B cell (primary cell): Measurements from ENCODE around the gene DEFB128.
"Not testable (repeated sequence)": the region's sequence is repeated elsewhere in the genome, so short reads cannot be mapped to it uniquely, and the experiment has no call there.

Experiments used
- EZH2 ChIP-seq: IDR thresholded peaks from 2 replicates; pipeline ENCODE4 v1.6.1; 2012; ENCODE audit warnings: borderline replicate concordance, low read depth, mild to moderate bottlenecking, moderate library complexity, low read length; ENCODE audit not compliant: insufficient read depth, poor library complexity, severe bottlenecking
- TF ChIP-seq, protein P1 (sequence below): fragments of 200-600 bp; IDR thresholded peaks from one replicate; pipeline ENCODE4 v1.8.0; 2022; ENCODE audit warnings: antibody characterized with exemption, mild to moderate bottlenecking

DNA sequence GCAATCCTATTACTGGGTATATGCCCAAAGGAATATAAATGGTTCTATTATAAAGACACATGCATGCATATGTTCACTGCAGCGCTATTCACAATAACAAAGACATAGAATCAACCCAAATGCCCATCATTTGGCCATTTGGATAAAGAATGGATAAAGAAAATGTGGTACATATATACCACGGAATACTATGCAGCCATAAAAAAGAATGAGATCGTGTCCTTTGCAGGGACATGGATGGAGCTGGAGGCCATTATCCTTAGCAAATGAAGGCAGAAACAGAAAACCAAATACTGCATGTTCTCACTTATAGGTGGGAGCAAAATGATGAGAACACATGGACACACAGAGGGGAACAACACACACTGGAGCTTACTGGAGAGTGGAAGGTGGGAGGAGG, 36.4 kb upstream of the DEFB128 start:
- TF ChIP-seq, protein P1, sequence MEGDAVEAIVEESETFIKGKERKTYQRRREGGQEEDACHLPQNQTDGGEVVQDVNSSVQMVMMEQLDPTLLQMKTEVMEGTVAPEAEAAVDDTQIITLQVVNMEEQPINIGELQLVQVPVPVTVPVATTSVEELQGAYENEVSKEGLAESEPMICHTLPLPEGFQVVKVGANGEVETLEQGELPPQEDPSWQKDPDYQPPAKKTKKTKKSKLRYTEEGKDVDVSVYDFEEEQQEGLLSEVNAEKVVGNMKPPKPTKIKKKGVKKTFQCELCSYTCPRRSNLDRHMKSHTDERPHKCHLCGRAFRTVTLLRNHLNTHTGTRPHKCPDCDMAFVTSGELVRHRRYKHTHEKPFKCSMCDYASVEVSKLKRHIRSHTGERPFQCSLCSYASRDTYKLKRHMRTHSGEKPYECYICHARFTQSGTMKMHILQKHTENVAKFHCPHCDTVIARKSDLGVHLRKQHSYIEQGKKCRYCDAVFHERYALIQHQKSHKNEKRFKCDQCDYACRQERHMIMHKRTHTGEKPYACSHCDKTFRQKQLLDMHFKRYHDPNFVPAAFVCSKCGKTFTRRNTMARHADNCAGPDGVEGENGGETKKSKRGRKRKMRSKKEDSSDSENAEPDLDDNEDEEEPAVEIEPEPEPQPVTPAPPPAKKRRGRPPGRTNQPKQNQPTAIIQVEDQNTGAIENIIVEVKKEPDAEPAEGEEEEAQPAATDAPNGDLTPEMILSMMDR, result not testable (repeated sequence)
- not testable (repeated sequence) for TF ChIP-seq EZH2
